ENCODE measurements around the gene LKAAEAR1.

LKAAEAR1 gene

GRCh38 chr20:64110411-64111068, 26.3 kb upstream of the LKAAEAR1 start:
- DNase-seq, result no peak

- no peak for DNase-seq
Measured at GRCh38 chr20:64109831-64110391, 25.7 kb upstream of the LKAAEAR1 start.

- DNase-seq, result no peak
Measured at GRCh38 chr20:64108731-64109681, 24.8 kb upstream of the LKAAEAR1 start.

GRCh38 chr20:64107736-64108457, 23.7 kb upstream of the LKAAEAR1 start:
- DNase-seq, result no peak

GRCh38 chr20:64106981-64107735, 23.0 kb upstream of the LKAAEAR1 start, which contains the start of gene NPBWR2:
TSS of gene NPBWR2 (minus strand) at chr20:64107565. CDS start at chr20:64106831, 734 bp downstream.
- DNase-seq, result peak; percentile 33

- no peak for DNase-seq
Measured at GRCh38 chr20:64106435-64106961, 22.3 kb upstream of the LKAAEAR1 start.

- DNase-seq, result no peak
Measured at GRCh38 chr20:64105846-64106434, 21.7 kb upstream of the LKAAEAR1 start.

GRCh38 chr20:64104667-64105451, 20.7 kb upstream of the LKAAEAR1 start:
- DNase-seq, result no peak

- no peak for DNase-seq
Measured at GRCh38 chr20:64103871-64104666, 19.9 kb upstream of the LKAAEAR1 start.

GRCh38 chr20:64102647-64103354, 18.6 kb upstream of the LKAAEAR1 start:
- DNase-seq, result no peak

GRCh38 chr20:64101731-64102621, 17.8 kb upstream of the LKAAEAR1 start:
- DNase-seq, result peak; percentile 75

- DNase-seq, result no peak
Measured at GRCh38 chr20:64100946-64101688, 16.9 kb upstream of the LKAAEAR1 start.

- DNase-seq, result no peak
Measured at GRCh38 chr20:64100566-64100888, 16.3 kb upstream of the LKAAEAR1 start.

- DNase-seq, result no peak
Measured at GRCh38 chr20:64099880-64100565, 15.8 kb upstream of the LKAAEAR1 start.

GRCh38 chr20:64099086-64099786, 15.0 kb upstream of the LKAAEAR1 start:
- DNase-seq, result no peak

- no peak for DNase-seq
Measured at GRCh38 chr20:64098471-64099013, 14.3 kb upstream of the LKAAEAR1 start.
